Prostate gland (tissue), 2 donors: ENCODE measurements around the gene ZNF532. TPM values are rescaled to one million over a fixed set of nuclear protein-coding genes. Genes with fewer than 3 reads are reported as not detected.

Experiments used
- DNase-seq: peaks from one replicate; pipeline ENCODE4 v3.0.0-alpha.2; 2019; ENCODE audit warnings: low spot score
- H3K27ac ChIP-seq, 2 donors: fragments of 200-600 bp; sonication (generic); 2 replicates each; pipeline ENCODE4 v1.5.1; 2017 to 2019
- H3K27me3 ChIP-seq: fragments of 200-600 bp; sonication (generic); replicated peaks from 2 replicates; pipeline ENCODE4 v1.5.1; 2019; ENCODE audit not compliant: insufficient read depth
- H3K36me3 ChIP-seq, 2 donors: fragments of 200-600 bp; sonication (generic); 1 replicate in 1 of 2; 2 replicates in 1 of 2; pipeline versions ENCODE4 v1.5.1 to v1.8.1; 2017 to 2019
- H3K4me1 ChIP-seq: fragments of 200-600 bp; sonication (generic); replicated peaks from 2 replicates; pipeline ENCODE4 v1.5.1; 2019
- H3K4me3 ChIP-seq, 2 donors: fragments of 200-600 bp; sonication (generic); 2 replicates each; pipeline ENCODE4 v1.5.1; 2017 to 2019
- H3K9me3 ChIP-seq: fragments of 200-600 bp; sonication (generic); 2 replicates; pipeline ENCODE4 v1.5.1; 2017
- CTCF ChIP-seq, 4 experiments: fragments of 200-600 bp in 2 of 4; fragments of 450-650 bp in 2 of 4; sonication (generic) in 2 of 4; IDR thresholded peaks; 1 replicate in 3 of 4; 2 replicates in 1 of 4; pipeline ENCODE4 v1.5.1; 2016 to 2019; ENCODE audit warnings: antibody characterized with exemption in 4 of 4, mild to moderate bottlenecking in 2 of 4, moderate library complexity in 2 of 4
- POLR2A ChIP-seq: fragments of 450-650 bp; IDR thresholded peaks from one replicate; pipeline ENCODE4 v1.6.1; 2016; ENCODE audit warnings: antibody characterized with exemption, mild to moderate bottlenecking
- POLR2AphosphoS5 ChIP-seq: sonication (generic); formaldehyde crosslinking; IDR thresholded peaks from one replicate; pipeline ENCODE4 v1.6.1; 2017; ENCODE audit warnings: antibody characterized with exemption
- WGBS: methylation state at CpG from one replicate; pipeline ENCODE4 v1.1.5; 2018; 5-methylcytosine and 5-hydroxymethylcytosine counted together
- intact Hi-C: fragments of 100-400 bp; cut with DNase I; formaldehyde crosslinking; loops from one replicate; pipeline ENCODE4 v1.14.2; 2022
- total RNA-seq, 2 donors: library from RNA; depleted of rRNA; stranded (reverse); fragments of >200 nt; gene quantifications; one replicate each; pipeline ENCODE4 v1.1.0, GENCODE V29; 2016

ZNF532 gene
- total RNA-seq, 2 donors from 2014 or later = 231 to 299 TPM

DNA sequence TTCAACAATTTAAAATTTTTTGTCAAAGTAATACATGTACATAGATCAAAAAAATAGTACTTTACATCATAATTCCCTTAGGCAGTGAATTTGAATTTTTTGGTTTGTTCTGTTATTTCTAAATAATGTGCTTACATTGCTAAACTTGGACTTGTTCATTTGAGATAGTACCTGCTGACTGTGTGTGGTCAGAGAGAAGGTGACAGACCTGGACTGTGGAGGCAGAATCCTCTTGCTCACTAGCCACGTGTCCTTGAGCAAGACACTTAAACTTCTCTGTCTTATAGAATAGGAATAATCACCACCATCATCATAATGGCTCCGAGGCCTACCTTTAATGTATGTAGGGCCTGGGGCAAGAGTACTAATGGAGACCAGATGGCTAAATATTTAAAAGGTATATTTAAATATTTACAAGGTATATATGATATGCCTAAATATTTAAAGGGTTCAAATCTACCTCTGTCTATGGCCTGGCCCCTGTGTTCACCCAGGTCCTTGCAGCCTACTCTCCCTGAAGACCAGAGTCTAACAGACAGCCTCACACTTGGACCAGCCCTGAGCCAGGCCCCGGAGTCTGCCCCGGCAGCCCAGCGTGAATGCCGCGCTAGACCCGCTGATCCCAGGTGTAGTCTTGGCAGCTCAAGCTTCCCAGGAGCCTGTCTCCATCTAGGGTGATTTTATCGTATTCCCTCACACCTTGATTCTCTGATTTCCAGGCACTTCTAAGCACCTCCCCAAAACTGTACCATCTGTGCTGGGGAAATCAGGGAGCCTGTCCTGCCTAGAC lies 33.5 kb downstream of the ZNF532 start:
- intact Hi-C loops = no loop called here
- TF ChIP-seq CTCF (IDR thresholded peaks at IDR 0.05) (no peak), POLR2AphosphoS5 (no peak), POLR2A (no peak)
- Histone ChIP-seq H3K4me1 (peaks cover 3% of the 10 kb centered on the region), H3K27ac (peak overlapping the region; percentile 32 to 62), H3K36me3 (no peaks in the 10 kb centered on the region), H3K9me3 (no peaks in the 10 kb centered on the region), H3K27me3 (no peaks in the 10 kb centered on the region), H3K4me3 (no peak overlapping the region)
- 88% methylated on average over 9 of the region's 9 CpGs for WGBS
- DNase-seq = no peak

GRCh38 chr18:58900015-58900649 lies 35.5 kb downstream of the ZNF532 start:
- WGBS = 90% methylated on average over 11 of the region's 11 CpGs
- intact Hi-C loops = no loop called here
- Histone ChIP-seq H3K27ac (peak overlapping the region in 1 of 2 donors; percentile 62), H3K36me3 (no peaks in the 10 kb centered on the region), H3K4me1 (no peaks in the 10 kb centered on the region), H3K27me3 (no peaks in the 10 kb centered on the region), H3K9me3 (no peaks in the 10 kb centered on the region), H3K4me3 (no peak overlapping the region)
- DNase-seq = no peak
- TF ChIP-seq CTCF (IDR thresholded peaks at IDR 0.05) (no peak), POLR2A (no peak), POLR2AphosphoS5 (no peak)

DNA sequence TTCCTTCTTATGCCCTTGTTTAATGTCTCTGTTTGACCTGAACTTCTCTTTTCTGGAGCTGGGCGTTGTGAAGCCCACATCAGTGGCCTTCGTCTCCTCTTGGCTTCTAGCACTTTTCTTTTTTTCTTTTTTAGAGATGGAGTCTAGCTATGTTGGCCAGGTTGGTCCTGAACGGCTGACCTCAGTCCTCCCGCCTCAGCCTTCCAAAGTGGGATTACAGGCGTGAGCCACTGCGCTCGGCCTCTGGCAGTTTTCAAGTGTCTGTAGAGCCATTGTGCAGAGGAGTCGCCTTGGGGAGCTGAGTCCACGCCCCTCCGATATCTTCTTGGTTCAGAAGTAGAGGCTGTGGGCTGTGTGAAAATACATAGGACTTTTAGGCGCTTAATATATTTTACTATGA lies 36.5 kb downstream of the ZNF532 start:
- no peaks in the 10 kb centered on the region for H3K4me1 ChIP-seq
- no peaks in the 10 kb centered on the region for H3K27me3 ChIP-seq
- peak overlapping the region in 1 of 2 donors; percentile 62 for H3K27ac ChIP-seq
- TF ChIP-seq CTCF (IDR thresholded peaks at IDR 0.05) (no peak), POLR2AphosphoS5 (no peak), POLR2A (no peak)
- WGBS = 96% methylated on average over 11 of the region's 11 CpGs
- H3K4me3 ChIP-seq = no peak overlapping the region
- intact Hi-C loops = no loop called here
- H3K9me3 ChIP-seq = no peaks in the 10 kb centered on the region
- no peak for DNase-seq
- H3K36me3 ChIP-seq = no peaks in the 10 kb centered on the region

GRCh38 chr18:58901783-58902182 lies 37.1 kb downstream of the ZNF532 start:
- intact Hi-C loops = no loop called here
- H3K27ac ChIP-seq = peak overlapping the region in 1 of 2 donors; percentile 62
- no peak for DNase-seq
- no peaks in the 10 kb centered on the region for H3K36me3 ChIP-seq
- H3K9me3 ChIP-seq = no peaks in the 10 kb centered on the region
- H3K27me3 ChIP-seq = no peaks in the 10 kb centered on the region
- TF ChIP-seq POLR2A (no peak), POLR2AphosphoS5 (no peak), CTCF (IDR thresholded peaks at IDR 0.05) (no peak)
- H3K4me1 ChIP-seq = no peaks in the 10 kb centered on the region
- H3K4me3 ChIP-seq = no peak overlapping the region
- 96% methylated on average over 7 of the region's 7 CpGs for WGBS
